Ovary (tissue), 3 donors: ENCODE measurements around the gene LIPJ.

Experiments
- CTCF ChIP-seq, 3 donors: fragments of 450-650 bp in 2 of 3; fragments of 200-600 bp in 1 of 3; IDR thresholded peaks; one replicate each; pipeline versions ENCODE4 v1.5.1 to v1.8.0; 2016 to 2022; ENCODE audit warnings: antibody characterized with exemption in 3 of 3, mild to moderate bottlenecking in 1 of 3
- POLR2A ChIP-seq: fragments of 450-650 bp; IDR thresholded peaks from one replicate; pipeline ENCODE4 v1.6.1; 2017; ENCODE audit warnings: antibody characterized with exemption, mild to moderate bottlenecking, moderate library complexity
- donor health status: DM: no; HTN: no; CAD: no.

DNA sequence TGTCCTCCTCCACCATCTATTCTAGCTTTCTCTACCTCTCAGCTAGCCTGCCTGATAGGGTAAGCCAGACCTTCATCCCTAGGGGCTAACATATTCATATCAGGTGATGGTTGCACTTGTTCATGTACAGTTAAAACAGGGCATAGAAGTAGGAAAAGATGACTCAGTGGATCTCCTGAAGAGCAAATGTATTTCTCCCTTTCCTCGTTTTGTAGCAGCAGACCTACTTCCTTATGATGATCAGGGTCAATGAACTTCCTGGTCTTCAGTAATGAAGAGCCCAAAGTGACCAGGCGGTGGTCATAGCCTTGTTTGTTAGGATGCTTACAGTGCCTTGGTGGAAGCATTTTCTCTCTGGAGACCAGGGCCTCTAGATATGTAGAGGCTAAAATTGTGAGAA, 6.3 kb downstream of the LIPJ start:
- no peak for TF ChIP-seq CTCF (IDR thresholded peaks at IDR 0.05)
- no peak for TF ChIP-seq POLR2A
